HL-60 (cell line): Measurements from ENCODE around the gene TGM5.

Source experiments
- DNase-seq, 2 experiments: peaks; one replicate each; pipeline ENCODE4 v3.0.0-alpha.2; 2010 to 2020; ENCODE audit warnings: low read depth in 1 of 2, low spot score in 1 of 2
- H3K27ac ChIP-seq: fragments of 250-450 bp; sonication (Bioruptor Pico); replicated peaks from 2 replicates; pipeline ENCODE4 v1.5.1; 2020; ENCODE audit warnings: mild to moderate bottlenecking, moderate library complexity
- H3K27me3 ChIP-seq: fragments of 250-450 bp; sonication (Bioruptor Pico); 2 replicates; pipeline ENCODE4 v1.5.1; 2021; ENCODE audit warnings: mild to moderate bottlenecking, moderate library complexity; ENCODE audit not compliant: insufficient read depth, poor library complexity, severe bottlenecking
- H3K4me3 ChIP-seq: replicated peaks from 2 replicates; pipeline ENCODE4 v1.5.1; 2011; ENCODE audit warnings: mild to moderate bottlenecking, control low read depth, low read length; ENCODE audit not compliant: insufficient read depth
- GABPA ChIP-seq: IDR thresholded peaks from 2 replicates; pipeline ENCODE4 v1.6.1; 2012; ENCODE audit warnings: low read depth
- POLR2AphosphoS5 ChIP-seq: IDR thresholded peaks from 2 replicates; pipeline ENCODE4 v1.6.1; 2012; ENCODE audit warnings: low read depth
- SPI1 ChIP-seq: IDR thresholded peaks from 2 replicates; pipeline ENCODE4 v1.6.1; 2012; ENCODE audit warnings: low read depth, mild to moderate bottlenecking, borderline replicate concordance
- long read RNA-seq: library from polyadenylated mRNA; unstranded; transcript quantifications from one replicate; pipeline ENCODE4 v2.0.0, GENCODE V29; 2020
- TF ChIP-seq, protein P1 (sequence below): IDR thresholded peaks from 2 replicates; pipeline ENCODE4 v1.6.1; 2012; ENCODE audit warnings: low read depth; ENCODE audit not compliant: insufficient replicate concordance
- TF ChIP-seq, protein P2 (sequence below): IDR thresholded peaks from one replicate; pipeline ENCODE4 v1.5.1; 2011; ENCODE audit warnings: low read length, control low read depth, inconsistent platforms; ENCODE audit not compliant: insufficient read depth

TGM5 gene, protein sequence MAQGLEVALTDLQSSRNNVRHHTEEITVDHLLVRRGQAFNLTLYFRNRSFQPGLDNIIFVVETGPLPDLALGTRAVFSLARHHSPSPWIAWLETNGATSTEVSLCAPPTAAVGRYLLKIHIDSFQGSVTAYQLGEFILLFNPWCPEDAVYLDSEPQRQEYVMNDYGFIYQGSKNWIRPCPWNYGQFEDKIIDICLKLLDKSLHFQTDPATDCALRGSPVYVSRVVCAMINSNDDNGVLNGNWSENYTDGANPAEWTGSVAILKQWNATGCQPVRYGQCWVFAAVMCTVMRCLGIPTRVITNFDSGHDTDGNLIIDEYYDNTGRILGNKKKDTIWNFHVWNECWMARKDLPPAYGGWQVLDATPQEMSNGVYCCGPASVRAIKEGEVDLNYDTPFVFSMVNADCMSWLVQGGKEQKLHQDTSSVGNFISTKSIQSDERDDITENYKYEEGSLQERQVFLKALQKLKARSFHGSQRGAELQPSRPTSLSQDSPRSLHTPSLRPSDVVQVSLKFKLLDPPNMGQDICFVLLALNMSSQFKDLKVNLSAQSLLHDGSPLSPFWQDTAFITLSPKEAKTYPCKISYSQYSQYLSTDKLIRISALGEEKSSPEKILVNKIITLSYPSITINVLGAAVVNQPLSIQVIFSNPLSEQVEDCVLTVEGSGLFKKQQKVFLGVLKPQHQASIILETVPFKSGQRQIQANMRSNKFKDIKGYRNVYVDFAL
- long read RNA-seq, transcript TGM5-203 (6 exons, 1,653 nt), result major isoform, 55 of 315 reads
- long read RNA-seq, partial matches to known transcripts, result 164 of 315 reads
- long read RNA-seq, other reads (novel, unspliced or antisense), result 93 of 315 reads

DNA sequence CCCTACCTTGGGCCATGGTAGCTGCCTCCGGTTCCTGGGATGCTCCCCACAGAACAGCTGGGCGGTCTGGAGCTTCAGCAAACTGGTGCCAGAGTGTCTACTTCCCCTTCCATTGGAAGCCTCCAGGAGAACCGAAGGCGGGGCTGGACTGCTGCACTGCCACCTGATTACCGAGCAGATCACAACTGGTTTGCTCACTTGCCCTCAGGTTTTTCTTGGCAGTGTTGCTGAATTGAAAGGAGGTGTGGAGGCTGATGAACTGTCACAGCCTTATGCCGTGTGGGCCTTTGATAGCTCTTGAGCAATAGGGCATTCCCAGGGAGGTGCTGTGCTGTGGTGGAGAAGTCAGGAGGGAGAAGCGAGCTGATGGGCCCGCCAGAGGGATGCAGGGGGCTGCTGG is at the start of gene TGM5:
TGM5 (minus strand) TSS at position 95 of the 400 bp plus-strand sequence; CDS start at position 16, 79 bp downstream.
- DNase-seq, result peak; percentile 52 to 64
- H3K27ac ChIP-seq, result no peak within 1 kb of the TSS
- H3K4me3 ChIP-seq, result no peak within 1 kb of the TSS
- no peak for TF ChIP-seq GABPA
- no peak for TF ChIP-seq POLR2AphosphoS5
- no peak for TF ChIP-seq SPI1
- TF ChIP-seq, protein P1, sequence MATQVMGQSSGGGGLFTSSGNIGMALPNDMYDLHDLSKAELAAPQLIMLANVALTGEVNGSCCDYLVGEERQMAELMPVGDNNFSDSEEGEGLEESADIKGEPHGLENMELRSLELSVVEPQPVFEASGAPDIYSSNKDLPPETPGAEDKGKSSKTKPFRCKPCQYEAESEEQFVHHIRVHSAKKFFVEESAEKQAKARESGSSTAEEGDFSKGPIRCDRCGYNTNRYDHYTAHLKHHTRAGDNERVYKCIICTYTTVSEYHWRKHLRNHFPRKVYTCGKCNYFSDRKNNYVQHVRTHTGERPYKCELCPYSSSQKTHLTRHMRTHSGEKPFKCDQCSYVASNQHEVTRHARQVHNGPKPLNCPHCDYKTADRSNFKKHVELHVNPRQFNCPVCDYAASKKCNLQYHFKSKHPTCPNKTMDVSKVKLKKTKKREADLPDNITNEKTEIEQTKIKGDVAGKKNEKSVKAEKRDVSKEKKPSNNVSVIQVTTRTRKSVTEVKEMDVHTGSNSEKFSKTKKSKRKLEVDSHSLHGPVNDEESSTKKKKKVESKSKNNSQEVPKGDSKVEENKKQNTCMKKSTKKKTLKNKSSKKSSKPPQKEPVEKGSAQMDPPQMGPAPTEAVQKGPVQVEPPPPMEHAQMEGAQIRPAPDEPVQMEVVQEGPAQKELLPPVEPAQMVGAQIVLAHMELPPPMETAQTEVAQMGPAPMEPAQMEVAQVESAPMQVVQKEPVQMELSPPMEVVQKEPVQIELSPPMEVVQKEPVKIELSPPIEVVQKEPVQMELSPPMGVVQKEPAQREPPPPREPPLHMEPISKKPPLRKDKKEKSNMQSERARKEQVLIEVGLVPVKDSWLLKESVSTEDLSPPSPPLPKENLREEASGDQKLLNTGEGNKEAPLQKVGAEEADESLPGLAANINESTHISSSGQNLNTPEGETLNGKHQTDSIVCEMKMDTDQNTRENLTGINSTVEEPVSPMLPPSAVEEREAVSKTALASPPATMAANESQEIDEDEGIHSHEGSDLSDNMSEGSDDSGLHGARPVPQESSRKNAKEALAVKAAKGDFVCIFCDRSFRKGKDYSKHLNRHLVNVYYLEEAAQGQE, result no peak
- TF ChIP-seq, protein P2, sequence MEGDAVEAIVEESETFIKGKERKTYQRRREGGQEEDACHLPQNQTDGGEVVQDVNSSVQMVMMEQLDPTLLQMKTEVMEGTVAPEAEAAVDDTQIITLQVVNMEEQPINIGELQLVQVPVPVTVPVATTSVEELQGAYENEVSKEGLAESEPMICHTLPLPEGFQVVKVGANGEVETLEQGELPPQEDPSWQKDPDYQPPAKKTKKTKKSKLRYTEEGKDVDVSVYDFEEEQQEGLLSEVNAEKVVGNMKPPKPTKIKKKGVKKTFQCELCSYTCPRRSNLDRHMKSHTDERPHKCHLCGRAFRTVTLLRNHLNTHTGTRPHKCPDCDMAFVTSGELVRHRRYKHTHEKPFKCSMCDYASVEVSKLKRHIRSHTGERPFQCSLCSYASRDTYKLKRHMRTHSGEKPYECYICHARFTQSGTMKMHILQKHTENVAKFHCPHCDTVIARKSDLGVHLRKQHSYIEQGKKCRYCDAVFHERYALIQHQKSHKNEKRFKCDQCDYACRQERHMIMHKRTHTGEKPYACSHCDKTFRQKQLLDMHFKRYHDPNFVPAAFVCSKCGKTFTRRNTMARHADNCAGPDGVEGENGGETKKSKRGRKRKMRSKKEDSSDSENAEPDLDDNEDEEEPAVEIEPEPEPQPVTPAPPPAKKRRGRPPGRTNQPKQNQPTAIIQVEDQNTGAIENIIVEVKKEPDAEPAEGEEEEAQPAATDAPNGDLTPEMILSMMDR, result no peak
- H3K27me3 ChIP-seq, result no peaks in the 10 kb centered on the region

DNA sequence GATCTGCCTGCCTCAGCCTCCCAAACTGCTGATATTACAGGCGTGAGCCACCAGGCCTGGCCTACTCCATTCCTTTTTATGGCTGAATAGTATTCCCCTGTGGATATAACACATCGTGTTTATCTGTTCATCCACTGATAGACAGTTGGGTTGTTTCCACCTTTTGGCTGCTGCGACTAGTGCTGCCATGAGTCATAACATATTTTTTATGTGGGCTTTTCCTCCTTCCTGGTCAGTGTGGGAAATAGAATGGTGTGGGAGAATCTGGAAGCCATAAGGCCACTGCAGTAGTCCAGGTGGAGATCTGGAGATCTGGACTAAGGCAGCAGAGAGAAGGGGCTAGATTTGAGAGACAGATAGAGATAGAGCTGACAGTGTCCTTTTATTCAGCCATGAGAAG is 47.4 kb upstream of the TGM5 start:
- Histone ChIP-seq H3K4me3 (no peak overlapping the region), H3K27me3 (peaks cover 4% of the 10 kb centered on the region), H3K27ac (no peak overlapping the region)
- TF ChIP-seq GABPA (no peak), SPI1 (no peak), POLR2AphosphoS5 (no peak)
- TF ChIP-seq, protein P1, result no peak
- TF ChIP-seq, protein P2, result no peak
- DNase-seq, result no peak

DNA sequence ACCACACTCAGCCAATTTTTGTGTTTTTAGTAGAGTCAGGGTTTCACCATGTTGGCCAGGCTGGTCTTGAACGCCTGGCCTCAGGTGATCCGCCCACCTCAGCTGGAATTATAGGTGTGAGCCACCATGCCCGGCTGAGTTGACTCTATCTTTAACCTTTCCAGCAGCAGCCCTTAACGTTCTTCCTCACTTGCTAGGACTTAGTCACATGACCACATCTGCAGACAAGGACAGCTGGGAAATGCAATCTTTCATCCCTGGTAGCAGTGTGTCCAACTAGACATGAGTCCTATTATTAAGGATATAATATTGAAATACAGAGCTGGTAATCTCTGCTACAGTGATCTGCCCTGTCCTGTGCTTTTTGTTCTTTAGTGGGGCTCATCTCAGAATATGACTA is 45.6 kb upstream of the TGM5 start:
- no peak for DNase-seq
- no peak for TF ChIP-seq GABPA
- TF ChIP-seq POLR2AphosphoS5, result no peak
- TF ChIP-seq SPI1, result no peak
- TF ChIP-seq, protein P1, result no peak
- TF ChIP-seq, protein P2, result no peak
- H3K27me3 ChIP-seq, result peaks cover 7% of the 10 kb centered on the region

More for the DNA sequence above, 45.6 kb upstream of the TGM5 start:
- Histone ChIP-seq H3K4me3 (no peak overlapping the region), H3K27ac (no peak overlapping the region)
